GM18508 (cell line): ENCODE measurements around the gene MAGEC3.

ENCODE experiments used
- ATAC-seq: cut with Tn5 transposase; IDR thresholded peaks from one replicate; pipeline ENCODE4 v1.9.1; 2021; ENCODE audit warnings: moderate number of reproducible peaks; ENCODE audit not compliant: insufficient read depth, unreplicated experiment

The MAGEC3 gene

GRCh38 chrX:141936080-141936479 lies 98.0 kb downstream of the MAGEC3 start:
- no peak for ATAC-seq

- no peak for ATAC-seq
Measured at GRCh38 chrX:141941234-141941633, 103.1 kb downstream of the MAGEC3 start.

GRCh38 chrX:141945426-141945825 lies 107.3 kb downstream of the MAGEC3 start:
- no peak for ATAC-seq

DNA sequence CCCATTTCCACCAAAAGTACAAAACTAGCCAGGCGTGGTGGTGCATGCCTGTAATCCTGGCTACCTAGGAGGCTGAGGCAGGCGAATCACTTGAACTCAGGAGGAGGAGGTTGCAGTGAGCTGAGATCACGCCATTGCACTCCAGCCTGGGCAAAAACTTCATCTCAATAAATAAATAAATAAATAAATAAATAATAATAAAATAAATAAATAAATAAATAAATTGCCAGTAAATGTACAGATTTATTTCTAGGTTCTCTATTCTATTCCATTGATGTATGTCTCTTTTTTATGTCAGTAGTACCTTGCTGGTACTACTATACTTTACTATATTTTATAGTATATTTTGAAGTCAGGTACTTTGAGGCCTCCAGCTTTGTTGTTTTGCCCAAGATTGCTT lies 109.2 kb downstream of the MAGEC3 start:
- no peak for ATAC-seq
